Left hindlimb (tissue), 1 donor: ENCODE results near the gene S100A7A.

ENCODE experiments used
- DNase-seq: peaks from one replicate; pipeline ENCODE4 v3.0.0-alpha.2; 2018

Gene S100A7A

GRCh38 chr1:153465811-153466636 lies 49.7 kb downstream of the S100A7A start:
- peak; percentile 54 for DNase-seq

DNA sequence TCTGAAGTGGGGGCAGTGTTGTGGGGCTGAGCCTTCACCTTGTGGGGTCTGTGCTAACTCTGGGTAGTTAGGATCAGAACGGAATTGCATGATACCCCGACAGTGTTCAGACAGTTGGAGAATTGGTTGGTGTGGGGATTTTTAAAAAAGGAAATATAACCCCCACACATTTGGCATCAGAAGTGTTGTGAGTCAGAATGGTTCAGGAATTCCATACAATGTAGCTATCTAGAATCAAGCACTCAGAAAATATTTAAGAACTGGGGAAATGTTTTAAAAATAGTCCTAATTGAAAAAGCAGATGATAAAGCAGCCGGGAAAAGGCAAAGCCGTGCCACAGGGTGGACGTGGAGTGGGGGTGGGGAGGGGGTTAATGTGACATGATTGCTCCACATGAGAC lies 50.6 kb downstream of the S100A7A start:
- no peak for DNase-seq

DNA sequence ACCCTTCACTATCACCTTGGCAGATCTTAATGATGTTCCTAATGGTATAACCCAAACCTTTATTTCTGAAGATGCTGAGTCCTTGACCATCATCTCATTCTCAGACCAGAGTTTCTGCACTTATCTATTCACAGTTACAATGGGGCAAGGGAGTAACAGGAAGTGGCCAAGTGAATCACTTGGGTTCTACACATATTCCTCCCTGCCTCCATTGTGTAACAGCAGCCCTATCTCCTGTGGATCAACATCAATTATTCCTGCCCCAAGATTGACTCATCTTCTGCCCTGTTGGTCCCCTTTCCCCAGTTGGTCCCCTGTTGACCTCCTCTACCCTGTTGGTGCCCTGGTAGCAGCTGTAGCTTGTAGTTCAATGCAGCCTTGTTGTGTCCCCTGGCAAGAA lies 54.4 kb downstream of the S100A7A start:
- no peak for DNase-seq
